Measurements from ENCODE around the gene ZNF576. TPM values are rescaled to one million over a fixed set of nuclear protein-coding genes. Genes with fewer than 3 reads are reported as not detected.
A peak's percentile ranks its signal among the peaks of the same experiment; 100 is the strongest.

The ZNF576 gene
- total and polyA plus RNA-seq, 2 of the 13 experiments (the other 11 are each of a cell fraction or from before 2014, with no cell fraction given): 7.2 to 9.6 TPM

DNA sequence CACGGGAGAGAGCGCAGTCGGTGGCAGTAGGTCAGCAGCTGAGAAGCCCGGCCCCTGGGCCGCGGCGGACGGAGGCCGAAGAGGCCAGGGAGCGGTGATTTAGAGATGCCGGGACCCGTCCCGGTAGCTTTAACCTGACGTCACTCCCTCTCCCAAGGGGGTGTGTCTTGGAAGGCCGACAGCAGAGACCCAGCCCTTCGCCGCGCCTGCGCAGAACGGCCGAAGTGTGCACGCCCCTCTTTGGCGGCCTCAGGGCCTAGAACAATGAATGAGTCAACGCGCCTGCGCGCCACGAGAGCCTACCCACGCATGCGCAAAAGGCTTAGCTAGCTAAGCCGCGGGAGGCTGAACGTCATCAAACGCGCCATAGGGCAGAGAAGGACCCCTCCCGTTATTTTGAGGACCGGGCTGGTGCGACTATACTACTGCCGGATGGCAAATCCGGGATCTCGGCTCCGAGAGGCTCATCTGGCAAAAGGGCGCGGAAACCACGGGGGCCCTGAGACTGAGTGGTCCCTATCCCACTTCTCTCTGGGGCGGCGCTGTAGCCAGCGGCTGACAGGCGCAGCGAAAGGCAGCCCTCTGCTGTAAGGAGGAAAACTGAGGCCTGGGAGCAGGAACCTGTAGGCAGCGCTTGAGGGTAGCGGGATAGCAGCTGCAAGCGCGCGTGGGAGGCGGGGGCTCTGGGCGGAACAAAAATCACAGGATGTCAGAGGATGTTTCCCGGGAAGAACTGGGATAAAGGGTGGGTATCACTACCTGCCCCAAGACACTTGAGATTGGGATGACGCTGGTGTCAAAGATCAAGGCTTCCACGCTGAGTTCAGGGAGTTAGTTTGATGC lies at the start of gene ZNF576, which contains the start of gene IRGQ (continued):
- TF ChIP-seq, protein P1, sequence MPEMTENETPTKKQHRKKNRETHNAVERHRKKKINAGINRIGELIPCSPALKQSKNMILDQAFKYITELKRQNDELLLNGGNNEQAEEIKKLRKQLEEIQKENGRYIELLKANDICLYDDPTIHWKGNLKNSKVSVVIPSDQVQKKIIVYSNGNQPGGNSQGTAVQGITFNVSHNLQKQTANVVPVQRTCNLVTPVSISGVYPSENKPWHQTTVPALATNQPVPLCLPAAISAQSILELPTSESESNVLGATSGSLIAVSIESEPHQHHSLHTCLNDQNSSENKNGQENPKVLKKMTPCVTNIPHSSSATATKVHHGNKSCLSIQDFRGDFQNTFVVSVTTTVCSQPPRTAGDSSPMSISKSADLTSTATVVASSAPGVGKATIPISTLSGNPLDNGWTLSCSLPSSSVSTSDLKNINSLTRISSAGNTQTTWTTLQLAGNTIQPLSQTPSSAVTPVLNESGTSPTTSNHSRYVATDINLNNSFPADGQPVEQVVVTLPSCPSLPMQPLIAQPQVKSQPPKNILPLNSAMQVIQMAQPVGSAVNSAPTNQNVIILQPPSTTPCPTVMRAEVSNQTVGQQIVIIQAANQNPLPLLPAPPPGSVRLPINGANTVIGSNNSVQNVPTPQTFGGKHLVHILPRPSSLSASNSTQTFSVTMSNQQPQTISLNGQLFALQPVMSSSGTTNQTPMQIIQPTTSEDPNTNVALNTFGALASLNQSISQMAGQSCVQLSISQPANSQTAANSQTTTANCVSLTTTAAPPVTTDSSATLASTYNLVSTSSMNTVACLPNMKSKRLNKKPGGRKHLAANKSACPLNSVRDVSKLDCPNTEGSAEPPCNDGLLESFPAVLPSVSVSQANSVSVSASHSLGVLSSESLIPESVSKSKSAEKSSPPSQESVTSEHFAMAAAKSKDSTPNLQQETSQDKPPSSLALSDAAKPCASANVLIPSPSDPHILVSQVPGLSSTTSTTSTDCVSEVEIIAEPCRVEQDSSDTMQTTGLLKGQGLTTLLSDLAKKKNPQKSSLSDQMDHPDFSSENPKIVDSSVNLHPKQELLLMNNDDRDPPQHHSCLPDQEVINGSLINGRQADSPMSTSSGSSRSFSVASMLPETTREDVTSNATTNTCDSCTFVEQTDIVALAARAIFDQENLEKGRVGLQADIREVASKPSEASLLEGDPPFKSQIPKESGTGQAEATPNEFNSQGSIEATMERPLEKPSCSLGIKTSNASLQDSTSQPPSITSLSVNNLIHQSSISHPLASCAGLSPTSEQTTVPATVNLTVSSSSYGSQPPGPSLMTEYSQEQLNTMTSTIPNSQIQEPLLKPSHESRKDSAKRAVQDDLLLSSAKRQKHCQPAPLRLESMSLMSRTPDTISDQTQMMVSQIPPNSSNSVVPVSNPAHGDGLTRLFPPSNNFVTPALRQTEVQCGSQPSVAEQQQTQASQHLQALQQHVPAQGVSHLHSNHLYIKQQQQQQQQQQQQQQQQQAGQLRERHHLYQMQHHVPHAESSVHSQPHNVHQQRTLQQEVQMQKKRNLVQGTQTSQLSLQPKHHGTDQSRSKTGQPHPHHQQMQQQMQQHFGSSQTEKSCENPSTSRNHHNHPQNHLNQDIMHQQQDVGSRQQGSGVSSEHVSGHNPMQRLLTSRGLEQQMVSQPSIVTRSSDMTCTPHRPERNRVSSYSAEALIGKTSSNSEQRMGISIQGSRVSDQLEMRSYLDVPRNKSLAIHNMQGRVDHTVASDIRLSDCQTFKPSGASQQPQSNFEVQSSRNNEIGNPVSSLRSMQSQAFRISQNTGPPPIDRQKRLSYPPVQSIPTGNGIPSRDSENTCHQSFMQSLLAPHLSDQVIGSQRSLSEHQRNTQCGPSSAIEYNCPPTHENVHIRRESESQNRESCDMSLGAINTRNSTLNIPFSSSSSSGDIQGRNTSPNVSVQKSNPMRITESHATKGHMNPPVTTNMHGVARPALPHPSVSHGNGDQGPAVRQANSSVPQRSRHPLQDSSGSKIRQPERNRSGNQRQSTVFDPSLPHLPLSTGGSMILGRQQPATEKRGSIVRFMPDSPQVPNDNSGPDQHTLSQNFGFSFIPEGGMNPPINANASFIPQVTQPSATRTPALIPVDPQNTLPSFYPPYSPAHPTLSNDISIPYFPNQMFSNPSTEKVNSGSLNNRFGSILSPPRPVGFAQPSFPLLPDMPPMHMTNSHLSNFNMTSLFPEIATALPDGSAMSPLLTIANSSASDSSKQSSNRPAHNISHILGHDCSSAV (CRISPR knock-in tag; IDR thresholded peaks at IDR 0.05; ENCODE audit: borderline replicate concordance): no peak
- TF ChIP-seq YEATS4 (CRISPR knock-in tag; IDR thresholded peaks at IDR 0.05; ENCODE audit: borderline replicate concordance) (peak; percentile 46; the same call in 1 of the 2 replicates), HOXA3 (CRISPR knock-in tag; IDR thresholded peaks at IDR 0.05) (peak; percentile 72; the same call in 1 of the 2 replicates), TEAD3 (CRISPR knock-in tag; optimal IDR thresholded peaks at IDR 0.05; ENCODE audit: borderline replicate concordance) (peak; percentile 64), ZNF138 (CRISPR knock-in tag; IDR thresholded peaks at IDR 0.05; ENCODE audit: low read depth) (no peak), ATF7 (IDR thresholded peaks at IDR 0.05) (peak; percentile 93), ATF7 (CRISPR knock-in tag; IDR thresholded peaks at IDR 0.05) (peak; percentile 45; the same call in 1 of the 2 replicates), MXD4 (CRISPR knock-in tag; IDR thresholded peaks at IDR 0.05) (peak; percentile 48; the same call in 1 of the 2 replicates), ZNF607 (CRISPR knock-in tag; IDR thresholded peaks at IDR 0.05; ENCODE audit: borderline replicate concordance) (peak; percentile 82), ZNF124 (CRISPR knock-in tag; IDR thresholded peaks at IDR 0.05) (no peak; the same call in 1 of the 2 replicates)
- TF ChIP-seq, protein P2, sequence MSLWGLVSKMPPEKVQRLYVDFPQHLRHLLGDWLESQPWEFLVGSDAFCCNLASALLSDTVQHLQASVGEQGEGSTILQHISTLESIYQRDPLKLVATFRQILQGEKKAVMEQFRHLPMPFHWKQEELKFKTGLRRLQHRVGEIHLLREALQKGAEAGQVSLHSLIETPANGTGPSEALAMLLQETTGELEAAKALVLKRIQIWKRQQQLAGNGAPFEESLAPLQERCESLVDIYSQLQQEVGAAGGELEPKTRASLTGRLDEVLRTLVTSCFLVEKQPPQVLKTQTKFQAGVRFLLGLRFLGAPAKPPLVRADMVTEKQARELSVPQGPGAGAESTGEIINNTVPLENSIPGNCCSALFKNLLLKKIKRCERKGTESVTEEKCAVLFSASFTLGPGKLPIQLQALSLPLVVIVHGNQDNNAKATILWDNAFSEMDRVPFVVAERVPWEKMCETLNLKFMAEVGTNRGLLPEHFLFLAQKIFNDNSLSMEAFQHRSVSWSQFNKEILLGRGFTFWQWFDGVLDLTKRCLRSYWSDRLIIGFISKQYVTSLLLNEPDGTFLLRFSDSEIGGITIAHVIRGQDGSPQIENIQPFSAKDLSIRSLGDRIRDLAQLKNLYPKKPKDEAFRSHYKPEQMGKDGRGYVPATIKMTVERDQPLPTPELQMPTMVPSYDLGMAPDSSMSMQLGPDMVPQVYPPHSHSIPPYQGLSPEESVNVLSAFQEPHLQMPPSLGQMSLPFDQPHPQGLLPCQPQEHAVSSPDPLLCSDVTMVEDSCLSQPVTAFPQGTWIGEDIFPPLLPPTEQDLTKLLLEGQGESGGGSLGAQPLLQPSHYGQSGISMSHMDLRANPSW (CRISPR knock-in tag; IDR thresholded peaks at IDR 0.05; ENCODE audit: borderline replicate concordance): no peak; the same call in 1 of the 2 replicates
- TF ChIP-seq, protein P3, sequence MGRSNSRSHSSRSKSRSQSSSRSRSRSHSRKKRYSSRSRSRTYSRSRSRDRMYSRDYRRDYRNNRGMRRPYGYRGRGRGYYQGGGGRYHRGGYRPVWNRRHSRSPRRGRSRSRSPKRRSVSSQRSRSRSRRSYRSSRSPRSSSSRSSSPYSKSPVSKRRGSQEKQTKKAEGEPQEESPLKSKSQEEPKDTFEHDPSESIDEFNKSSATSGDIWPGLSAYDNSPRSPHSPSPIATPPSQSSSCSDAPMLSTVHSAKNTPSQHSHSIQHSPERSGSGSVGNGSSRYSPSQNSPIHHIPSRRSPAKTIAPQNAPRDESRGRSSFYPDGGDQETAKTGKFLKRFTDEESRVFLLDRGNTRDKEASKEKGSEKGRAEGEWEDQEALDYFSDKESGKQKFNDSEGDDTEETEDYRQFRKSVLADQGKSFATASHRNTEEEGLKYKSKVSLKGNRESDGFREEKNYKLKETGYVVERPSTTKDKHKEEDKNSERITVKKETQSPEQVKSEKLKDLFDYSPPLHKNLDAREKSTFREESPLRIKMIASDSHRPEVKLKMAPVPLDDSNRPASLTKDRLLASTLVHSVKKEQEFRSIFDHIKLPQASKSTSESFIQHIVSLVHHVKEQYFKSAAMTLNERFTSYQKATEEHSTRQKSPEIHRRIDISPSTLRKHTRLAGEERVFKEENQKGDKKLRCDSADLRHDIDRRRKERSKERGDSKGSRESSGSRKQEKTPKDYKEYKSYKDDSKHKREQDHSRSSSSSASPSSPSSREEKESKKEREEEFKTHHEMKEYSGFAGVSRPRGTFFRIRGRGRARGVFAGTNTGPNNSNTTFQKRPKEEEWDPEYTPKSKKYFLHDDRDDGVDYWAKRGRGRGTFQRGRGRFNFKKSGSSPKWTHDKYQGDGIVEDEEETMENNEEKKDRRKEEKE (IDR thresholded peaks at IDR 0.05): no peak
